HG02610 (cell line): ENCODE results near the gene OR10H5.
A peak's percentile ranks its signal among the peaks of the same experiment; 100 is the strongest.
"Not testable (repeated sequence)": the region's sequence is repeated elsewhere in the genome, so short reads cannot be mapped to it uniquely, and the experiment has no call there.

Experiments used
- ATAC-seq: cut with Tn5 transposase; IDR thresholded peaks from one replicate; pipeline ENCODE4 v1.9.1; 2021; ENCODE audit warnings: mild to moderate bottlenecking, moderate library complexity; ENCODE audit not compliant: unreplicated experiment

OR10H5 gene

DNA sequence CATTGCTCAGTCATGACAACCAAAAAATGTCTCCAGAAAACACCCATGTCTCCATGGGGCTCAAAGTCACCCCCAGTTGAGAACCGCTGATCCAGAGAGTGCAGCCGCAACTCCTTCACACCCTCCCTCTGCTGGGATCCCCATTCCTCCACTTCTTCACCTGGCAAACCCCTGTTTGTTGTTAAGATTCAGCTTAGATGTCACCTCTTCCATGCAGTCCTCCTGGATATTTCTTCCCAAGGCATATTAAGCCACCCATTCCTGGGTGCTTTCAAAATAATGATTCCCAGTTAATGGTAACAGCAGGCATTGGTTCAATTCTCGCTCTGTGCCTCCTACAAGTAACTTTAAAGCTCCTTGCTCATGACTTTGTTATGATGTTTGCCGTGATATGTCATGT lies 24.0 kb downstream of the OR10H5 start:
- ATAC-seq: no peak

DNA sequence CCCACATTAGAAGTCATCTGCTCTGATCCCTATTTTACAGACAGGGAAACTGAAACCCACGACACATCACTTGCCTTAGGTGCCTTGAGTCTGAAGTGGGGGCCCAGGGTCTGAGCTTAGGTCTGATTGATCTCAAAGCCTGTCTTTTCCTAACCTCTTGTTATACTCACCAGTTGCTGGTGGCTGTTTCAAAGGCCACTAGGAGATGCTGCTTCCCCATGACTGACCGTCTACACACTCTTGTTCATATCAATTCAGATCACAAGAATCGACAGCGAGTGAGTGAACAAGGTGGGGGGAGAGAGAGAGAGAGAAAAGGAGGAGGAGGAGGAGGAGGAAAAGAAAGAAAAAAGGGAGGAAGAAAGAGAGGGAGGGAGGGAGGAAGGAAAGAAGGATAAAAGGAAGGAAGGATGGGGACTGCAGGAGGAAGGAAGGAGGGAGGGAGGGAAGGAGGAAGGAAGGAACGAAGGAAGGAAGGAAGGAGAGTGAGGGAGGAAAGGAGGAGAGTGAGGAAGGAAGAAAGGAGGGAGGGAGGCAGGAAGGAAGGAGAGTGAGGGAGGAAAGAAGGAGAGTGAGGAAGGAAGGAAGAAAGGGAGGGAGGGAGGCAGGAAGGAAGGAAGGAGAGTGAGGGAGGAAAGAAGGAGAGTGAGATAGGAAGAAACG lies 24.7 kb downstream of the OR10H5 start:
- ATAC-seq: no peak

DNA sequence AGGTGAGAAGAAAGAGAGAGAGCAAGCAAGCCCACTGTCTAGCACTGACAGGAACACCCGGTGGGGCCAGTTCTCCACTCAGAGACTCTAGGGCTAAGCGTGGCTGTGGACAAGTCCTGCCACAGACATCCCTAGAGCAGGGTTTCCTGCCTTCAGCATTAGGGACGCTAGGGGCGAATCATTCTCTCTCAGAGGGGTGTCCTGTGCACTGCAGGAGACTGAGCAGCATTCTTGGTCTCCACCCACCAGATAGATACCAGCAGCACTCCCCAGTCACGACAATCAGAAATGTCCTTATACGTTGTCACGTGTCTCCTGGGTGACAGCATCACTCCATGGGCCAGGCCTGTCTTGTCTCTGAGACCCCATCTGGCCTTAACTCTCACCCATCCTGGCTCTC lies 26.5 kb downstream of the OR10H5 start:
- ATAC-seq: no peak

DNA sequence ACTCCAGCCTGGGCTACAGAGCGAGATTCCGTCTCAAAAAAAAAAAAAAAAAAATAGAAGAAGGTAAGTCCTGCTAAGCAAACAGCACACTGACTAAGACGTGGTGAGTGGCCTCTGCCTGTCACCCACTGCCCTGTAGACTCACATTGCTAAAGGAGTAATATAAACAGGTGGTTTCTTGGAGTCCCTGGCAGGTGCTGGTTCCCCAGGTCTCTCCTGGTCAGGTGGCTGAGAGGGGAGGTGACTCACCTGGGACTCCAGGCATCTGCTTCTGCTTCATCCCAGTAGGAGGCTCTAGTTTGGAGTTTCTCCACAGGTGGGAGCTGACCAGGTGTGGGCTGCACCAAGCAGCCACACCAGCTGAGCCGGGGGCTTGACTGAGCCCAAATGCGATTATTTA lies 27.8 kb downstream of the OR10H5 start, which contains the start of gene OR10H1:
OR10H1 (minus strand) TSS at position 359 of the 400 bp plus-strand sequence. CDS start 7,627 bp downstream, outside the sequence.
- ATAC-seq: no peak

DNA sequence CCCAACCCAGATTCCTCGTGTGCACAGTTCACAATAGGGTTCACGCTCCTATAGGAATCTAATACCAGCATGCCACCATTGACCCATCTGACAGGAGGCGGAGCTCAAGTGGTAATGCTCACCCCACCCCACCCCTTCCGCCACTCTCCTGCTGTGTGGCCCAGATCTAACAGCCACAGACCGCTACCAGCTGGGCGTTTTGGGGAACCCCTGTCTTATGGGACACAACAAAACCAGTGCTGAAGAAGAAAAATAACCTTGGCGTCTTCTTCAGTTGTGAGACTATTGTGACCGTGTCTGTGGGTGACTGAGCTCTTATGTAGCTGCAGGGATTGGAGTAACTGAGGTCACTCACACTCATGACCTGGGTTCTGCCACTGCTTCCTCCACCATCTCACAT lies 33.2 kb downstream of the OR10H5 start:
- no peak for ATAC-seq

DNA sequence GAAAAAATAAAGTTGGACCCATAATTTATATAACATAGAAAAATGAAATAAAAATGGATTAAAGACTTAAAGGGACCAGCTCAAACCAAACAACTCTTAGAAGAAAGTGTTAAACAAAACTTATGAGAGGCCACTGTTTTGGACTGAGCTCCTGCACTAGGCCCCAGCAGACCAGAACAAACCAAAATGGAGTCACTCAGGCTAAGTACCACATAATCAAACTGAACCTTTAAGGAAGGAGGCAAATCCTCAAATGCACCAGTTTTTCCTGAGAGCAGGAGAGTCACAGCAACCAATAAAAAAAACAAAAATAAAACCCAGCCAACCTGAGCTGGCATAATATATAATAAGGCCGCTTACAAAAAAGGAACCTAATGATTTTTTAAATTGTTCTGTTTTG lies 38.3 kb downstream of the OR10H5 start:
- ATAC-seq: no peak

DNA sequence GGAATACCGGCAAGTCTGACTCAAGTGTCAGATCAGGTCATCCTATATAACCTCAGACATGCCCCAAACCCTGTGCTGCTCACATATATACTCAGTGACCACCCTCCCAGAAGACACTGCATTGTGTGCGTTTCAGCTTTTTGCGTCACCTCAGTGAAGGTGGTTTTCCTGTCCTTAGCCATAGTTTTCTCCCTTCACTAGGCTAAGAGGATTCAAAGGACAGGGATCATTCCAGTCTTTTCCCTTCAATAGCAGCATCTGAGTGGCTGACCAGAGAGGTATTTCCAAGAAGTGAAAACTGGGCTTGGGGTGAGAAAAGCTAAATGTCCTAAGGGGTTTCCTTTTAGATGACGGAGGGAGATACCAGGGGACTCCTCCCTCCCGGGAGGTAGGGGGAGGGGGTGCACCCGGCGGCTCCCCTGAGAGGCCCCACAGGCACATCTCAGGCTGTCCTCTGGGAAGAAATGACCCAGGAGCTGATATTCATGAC lies 40.7 kb downstream of the OR10H5 start:
- ATAC-seq: no peak

DNA sequence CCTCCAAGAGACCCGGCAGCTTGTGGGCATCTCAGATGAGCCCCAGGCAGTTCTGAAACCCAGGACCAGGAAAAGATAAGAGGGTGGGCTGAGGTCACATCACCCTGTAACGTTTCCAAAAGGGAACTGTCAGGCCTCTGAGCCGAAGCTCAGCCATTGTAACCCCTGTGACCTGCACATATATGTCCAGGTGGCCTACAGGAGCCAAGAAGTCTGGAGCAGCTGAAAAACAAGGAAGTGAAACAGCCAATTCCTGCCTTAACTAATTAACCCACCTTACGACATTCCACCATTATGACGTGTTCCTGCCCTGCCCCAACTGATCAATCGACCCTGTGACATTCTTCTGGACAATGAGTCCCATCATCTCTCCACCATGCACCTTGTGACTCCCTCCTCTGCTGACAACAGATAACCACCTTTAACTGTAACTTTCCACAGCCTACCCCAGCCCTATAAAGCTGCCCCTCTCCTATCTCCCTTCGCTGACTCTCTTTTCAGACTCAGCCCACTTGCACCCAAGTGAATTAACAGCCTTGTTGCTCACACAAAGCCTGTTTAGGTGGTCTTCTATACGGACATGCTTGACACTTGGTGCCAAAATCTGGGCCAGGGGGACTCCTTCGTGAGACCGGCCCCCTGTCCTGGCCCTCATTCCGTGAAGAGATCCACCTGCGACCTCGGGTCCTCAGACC lies 41.3 kb downstream of the OR10H5 start:
- not testable (repeated sequence) for ATAC-seq

DNA sequence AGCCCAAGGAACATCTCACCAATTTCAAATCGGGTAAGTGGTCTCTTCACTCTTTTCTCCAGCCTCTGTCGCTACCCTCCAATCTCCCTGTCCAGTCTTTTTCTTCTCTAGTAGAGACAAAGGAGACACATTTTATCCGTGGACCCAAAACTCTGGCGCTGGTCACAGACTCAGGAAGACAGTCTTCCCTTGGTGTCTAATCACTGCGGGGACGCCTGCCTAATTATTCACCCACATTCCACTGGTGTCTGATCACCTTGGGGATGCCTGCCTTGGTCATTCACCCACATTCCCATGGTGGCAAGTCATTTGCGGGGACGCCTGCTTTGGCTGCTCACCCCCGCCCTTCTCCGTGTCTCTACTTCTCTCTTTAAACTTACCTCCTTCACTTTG lies 41.8 kb downstream of the OR10H5 start:
- ATAC-seq: no peak

DNA sequence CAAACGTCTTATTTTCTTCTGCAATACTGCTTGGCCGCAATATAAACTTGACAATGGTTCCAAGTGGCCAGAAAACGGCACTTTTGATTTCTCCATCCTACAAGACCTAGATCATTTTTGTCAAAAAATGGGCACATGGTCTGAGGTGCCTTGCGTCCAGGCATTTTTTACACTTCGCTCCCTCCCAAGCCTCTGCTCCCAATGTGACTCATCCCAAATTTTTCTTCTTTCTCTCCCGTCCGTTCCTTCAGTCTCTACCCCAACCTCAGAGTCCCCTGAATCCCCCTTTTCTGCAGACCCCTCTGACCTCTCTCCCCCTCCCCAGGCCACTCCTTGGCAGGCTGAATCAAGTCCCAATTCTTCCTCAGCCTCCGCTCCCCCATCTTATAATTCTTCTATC lies 42.3 kb downstream of the OR10H5 start:
- ATAC-seq: no peak

DNA sequence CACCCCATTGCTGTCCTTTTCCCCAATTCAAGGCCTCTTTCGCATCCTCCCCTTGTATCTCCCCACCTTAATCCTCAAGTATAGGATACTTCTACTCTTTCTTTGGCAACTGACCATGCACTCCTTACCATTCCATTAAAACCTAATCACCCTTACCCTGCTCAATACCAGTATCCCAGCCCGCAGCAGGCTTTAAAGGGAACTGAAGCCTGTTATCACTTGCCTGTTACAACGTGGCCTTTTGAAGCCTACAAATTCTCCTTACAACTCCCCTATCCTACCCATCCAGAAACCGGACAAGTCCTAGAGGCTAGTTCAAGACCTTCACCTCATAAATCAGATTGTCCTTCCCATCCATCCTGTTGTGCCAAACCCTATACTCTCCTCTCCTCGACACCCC lies 44.2 kb downstream of the OR10H5 start:
- ATAC-seq: no peak

DNA sequence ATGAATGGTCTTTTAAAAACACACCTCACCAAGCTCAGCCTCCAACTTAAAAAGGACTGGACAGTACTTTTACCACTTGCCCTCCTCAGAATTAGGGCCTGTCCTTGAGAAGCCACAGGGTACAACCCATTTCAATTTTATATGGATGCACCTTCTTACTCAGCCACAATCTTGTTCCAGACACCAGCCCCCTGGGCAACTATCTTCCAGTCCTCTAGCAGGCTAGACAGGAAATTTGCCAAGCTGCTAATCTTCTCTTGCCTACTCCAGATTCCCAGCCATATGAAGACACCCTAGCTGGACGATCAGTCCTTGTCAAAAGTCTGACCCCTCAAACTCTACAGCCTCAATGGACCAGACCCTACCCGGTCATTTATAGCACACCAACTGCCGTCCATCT lies 46.8 kb downstream of the OR10H5 start:
- not testable (repeated sequence) for ATAC-seq

DNA sequence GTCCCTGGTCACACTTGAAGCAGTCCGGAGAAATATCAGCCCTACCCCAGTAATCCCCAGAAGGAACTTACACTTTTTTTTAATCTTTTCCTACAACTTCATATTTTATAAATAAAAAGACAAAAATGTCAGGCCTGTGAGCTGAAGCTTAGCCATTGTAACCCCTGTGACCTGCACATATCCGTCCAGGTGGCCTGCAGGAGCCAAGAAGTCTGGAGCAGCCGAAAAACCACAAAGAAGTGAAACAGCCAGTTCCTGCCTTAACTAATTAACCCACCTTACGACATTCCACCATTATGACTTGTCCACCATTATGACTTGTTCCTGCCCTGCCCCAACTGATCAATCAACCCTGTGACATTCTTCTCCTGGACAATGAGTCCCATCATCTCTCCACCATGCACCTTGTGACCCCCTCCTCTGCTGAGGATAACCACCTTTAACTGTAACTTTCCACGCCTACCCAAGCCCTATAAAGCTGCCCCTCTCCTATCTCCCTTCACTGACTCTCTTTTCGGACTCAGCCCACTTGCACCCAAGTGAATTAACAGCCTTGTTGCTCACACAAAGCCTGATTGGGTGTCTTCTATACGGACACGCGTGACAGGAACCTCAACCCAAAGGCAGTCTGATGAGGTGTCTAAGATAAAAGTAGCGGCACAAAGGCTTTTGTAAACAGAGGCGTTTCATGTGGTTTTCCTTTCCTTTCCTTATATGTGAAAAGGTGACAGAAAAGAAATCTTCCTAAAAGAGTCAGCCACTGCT lies 48.3 kb downstream of the OR10H5 start:
- ATAC-seq: not testable (repeated sequence)

DNA sequence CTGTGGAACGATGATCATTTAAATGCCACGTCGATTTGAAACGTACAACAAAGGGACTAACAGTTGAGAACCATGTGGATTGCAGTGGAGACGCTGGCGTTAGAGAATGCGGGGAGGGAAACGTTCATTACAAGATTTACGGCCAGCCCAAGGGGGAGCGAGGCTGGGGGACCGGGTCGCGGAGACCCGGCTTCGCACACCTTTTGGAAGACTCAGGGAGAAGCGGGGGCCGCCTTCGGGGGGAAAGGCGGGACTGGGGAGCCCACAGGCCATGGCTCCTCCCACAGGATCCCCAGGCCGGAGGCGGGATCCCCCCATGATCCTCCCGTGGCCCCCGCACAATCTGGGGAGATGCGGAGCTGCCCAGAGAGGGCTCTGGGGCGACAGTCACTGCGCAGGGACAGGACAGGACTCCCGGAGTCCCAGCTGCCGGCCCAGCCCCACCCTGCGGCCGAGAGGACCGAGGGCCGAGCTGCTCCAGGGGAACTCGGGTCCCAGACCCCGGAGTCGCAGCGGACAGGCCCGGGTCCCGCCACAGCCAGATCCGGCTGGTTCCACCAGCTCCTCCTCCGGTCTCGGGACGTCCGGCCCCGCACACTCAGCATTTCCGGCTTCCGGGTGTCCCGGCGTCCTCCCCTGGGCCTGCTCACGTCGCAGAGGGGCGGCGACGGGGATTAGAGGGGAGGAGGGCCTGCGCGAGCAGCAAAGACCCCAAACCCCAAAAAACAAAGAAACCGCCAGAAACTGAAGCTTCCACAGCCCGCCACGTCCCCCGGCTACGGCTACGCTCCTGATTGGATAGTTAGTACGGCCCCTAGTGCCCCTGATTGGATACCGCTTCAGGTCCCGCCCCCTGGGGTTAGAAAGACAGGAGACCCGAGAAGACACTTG lies 49.1 kb downstream of the OR10H5 start:
- ATAC-seq: peak; percentile 93

DNA sequence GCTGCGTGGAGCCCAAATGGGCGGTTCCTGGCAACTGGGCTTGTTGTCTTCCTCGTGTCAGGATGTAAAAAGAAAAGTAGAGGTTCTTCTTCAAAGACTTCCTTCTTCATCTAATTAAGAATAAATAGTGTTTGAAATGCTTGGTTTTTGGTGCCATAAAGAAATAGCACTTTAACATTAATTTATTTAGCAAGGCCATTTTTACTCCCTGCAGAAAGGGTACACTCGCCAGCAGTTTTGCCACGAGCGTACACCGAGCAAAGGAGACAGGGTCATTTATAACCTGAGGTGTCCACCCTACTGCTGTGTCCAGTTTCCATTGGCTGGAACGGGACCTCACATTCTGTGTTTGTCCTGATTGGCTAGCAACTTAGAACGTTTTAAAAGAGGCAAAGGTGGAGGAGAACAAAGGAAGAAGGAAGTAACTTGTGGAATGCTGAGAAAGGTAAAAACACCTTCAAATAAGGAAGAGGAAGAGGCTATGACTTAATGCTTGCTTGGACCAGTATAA lies 49.8 kb downstream of the OR10H5 start:
- ATAC-seq: no peak

DNA sequence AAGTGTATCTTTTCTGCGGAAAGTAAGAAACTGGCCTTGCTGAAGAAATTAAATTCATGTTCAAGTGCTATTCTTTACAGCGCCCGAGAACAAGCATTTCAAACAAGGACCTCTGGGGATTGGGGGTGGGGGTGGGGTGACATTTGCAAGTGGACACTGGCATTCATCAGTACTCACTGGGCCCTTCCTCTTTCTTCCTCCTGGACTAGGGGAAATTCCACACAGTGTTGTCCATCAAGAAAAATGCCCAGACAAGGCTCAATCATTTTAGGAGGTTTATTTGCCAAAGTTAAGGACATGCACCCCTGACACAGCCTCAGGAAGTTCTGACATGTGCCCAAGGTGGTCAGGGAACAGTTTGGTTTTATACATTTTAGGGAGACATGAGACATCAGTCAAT lies 50.9 kb downstream of the OR10H5 start:
- no peak for ATAC-seq

DNA sequence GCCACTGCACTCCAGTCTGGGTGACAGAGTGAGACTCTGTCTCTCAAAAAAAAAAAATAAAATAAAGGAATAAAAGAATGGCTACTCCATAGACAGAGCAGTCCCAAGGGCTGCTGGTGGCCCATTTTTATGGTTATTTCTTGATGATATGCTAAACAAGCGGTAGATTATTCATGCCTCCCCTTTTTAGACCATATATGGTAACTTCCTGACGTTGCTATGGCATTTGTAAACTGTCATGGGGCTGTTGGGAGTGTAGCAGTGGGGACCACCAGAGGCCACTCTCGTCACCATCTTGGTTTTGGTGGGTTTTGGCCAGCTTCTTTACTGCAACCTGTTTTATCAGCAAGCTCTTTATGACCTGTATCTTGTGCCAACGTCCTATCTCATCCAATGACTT lies 52.4 kb downstream of the OR10H5 start:
- ATAC-seq: not testable (repeated sequence)

DNA sequence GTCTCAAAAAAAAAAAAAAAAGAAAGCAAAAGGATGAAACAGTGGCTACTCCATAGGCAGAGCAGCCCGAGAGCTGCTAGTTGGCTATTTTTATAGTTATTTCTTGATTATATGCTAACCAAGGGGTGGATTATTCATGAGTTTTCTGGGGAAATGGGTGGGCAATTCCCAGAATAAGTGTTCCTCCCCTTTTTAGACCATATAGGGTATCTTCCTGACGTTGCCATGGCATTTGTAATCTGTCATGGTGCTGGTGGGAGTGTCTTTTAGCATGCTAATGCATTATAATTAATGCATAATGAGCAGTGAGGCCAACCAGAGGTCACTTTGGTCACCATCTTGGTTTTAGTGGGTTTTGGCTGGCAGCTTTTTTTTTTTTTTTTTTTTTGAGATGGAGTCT lies 53.4 kb downstream of the OR10H5 start:
- ATAC-seq: no peak

DNA sequence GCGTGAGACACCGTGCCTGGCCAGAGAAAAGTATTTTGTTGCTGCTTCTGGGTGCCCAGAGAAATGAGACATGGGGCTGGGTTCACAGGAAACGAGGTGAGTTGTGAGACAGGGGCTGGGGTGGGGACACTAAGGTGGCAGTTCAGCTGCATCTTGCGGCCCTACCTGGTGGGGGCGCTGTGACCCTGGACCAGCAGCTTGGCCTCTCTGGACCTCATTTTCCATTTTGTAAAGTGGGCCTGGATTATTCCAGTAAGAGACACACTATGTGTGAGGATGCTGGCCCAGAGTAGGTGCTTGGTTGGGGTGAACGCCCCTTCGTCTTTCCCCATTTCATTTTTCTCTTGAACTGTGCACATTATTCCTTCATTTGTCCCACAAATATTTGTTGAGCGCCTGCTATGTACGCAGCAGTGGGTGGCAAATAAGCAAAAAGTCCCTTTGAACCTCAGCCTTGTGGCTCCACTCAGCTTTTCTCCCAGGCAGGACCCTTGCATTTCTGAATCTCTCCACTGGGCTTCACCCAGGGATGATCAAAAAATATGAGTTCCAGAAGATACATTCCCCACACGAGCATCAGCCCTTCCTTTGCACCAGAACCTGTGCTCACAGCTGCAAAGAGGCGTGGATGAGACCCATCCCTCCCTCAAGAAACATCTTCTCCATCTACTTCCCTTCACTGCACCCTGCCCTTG lies 54.6 kb downstream of the OR10H5 start:
- ATAC-seq: no peak
